Mammary epithelial cell (primary cell): ENCODE data around the gene SUN2.

Experiments
- EZH2 ChIP-seq: IDR thresholded peaks from 2 replicates; pipeline ENCODE4 v1.6.1; 2012; ENCODE audit warnings: low read length, inconsistent platforms, borderline replicate concordance
- TF ChIP-seq, protein P1 (sequence below), 2 donors: IDR thresholded peaks in 1 of 2; conservative IDR thresholded peaks in 1 of 2; 2 replicates each; pipeline ENCODE4 v1.5.1; 2011 to 2012; ENCODE audit warnings: inconsistent platforms in 2 of 2, low read length in 2 of 2, mild to moderate bottlenecking in 2 of 2, control low read depth in 1 of 2, low read depth in 1 of 2; ENCODE audit not compliant: insufficient read depth in 1 of 2; ENCODE audit errors: extremely low read depth in 1 of 2

DNA sequence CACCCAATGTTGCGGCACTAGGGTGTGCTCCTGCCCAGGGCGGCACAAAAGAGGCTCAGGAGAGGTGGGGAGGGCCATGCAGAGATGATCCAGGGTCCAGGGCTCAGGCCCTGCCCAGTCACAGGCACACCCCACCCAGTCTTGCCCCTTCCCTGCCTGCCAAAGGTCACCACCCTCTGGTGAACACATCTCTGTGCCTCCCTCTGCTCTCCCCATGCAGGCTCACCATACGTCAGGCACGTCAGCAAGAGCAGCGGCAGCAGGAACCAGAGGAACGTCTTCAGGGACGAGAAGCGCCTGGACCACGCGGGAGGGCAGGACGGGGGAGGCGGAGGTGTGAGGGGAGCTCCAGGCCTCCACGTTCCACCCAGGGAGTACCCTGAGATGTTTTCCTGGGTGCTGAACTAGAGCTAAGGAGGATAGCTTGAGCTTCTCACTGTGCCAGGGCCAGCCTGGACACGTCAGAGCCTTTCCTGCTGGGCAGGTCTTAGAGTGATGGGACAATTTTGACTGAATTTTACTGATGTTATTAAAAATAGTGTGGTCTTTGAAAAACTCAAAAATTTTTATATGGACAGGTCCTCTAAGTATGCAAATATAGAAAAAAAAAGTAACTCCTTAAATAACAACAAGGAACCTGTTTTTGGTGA, 7.2 kb downstream of the SUN2 start:
- TF ChIP-seq, protein P1, sequence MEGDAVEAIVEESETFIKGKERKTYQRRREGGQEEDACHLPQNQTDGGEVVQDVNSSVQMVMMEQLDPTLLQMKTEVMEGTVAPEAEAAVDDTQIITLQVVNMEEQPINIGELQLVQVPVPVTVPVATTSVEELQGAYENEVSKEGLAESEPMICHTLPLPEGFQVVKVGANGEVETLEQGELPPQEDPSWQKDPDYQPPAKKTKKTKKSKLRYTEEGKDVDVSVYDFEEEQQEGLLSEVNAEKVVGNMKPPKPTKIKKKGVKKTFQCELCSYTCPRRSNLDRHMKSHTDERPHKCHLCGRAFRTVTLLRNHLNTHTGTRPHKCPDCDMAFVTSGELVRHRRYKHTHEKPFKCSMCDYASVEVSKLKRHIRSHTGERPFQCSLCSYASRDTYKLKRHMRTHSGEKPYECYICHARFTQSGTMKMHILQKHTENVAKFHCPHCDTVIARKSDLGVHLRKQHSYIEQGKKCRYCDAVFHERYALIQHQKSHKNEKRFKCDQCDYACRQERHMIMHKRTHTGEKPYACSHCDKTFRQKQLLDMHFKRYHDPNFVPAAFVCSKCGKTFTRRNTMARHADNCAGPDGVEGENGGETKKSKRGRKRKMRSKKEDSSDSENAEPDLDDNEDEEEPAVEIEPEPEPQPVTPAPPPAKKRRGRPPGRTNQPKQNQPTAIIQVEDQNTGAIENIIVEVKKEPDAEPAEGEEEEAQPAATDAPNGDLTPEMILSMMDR (conservative IDR thresholded peaks at IDR 0.05 in 1 of 2, IDR thresholded peaks at IDR 0.05 in 1 of 2; ENCODE audit: extremely low read depth in 1 of 2, insufficient read depth in 1 of 2, low read depth in 1 of 2, low read length in 2 of 2), result no peak
- TF ChIP-seq EZH2, result no peak
